GM21619 (cell line): ENCODE results near the gene NLGN3.
A peak's percentile ranks its signal among the peaks of the same experiment; 100 is the strongest.

Experiments used
- ATAC-seq: cut with Tn5 transposase; IDR thresholded peaks from one replicate; pipeline ENCODE4 v1.9.1; 2021; ENCODE audit not compliant: unreplicated experiment

The NLGN3 gene

DNA sequence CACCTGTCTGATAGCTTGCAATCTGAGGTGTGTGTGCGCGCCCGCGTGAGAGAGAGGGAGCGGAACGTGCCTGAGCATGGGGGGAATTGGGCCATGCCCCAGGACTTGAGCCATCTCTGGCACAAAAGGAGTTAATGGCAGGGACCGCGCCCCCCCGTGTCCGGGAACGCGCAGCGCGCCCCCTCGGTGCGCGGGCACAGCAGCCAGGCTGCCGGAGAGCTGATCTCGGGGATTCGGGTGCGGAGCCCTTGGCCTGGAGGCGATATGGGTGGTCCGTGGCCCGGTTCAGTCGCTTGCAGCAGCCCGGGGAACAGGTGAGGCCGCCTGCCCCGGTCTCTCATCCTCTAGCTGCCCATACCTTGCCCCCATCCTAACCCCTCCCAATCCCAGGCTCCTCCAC lies at the start of gene NLGN3:
TSS of gene NLGN3 (plus strand) at position 191 of the 400 bp plus-strand sequence. CDS start 2,909 bp downstream, outside the sequence.
- ATAC-seq: no peak

DNA sequence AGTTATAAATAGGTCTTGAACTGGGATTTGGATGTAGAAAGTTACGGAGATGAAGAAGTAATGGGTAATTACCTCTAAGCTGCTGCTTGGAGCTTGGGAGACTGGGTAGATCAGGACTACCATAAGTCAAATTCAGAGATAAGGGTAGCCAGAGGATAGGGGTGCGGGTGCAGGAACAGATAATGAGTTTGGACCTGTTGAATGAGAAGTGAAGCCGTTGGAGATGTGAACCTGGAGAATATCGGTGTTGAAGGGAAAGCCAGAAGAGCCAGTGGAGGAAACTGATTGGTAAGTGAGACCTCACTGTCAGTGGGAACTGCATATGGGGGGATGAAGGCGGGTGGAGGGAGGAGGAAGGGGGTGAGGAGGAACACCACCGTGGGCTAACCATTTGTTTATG lies 49.6 kb upstream of the NLGN3 start:
- no peak for ATAC-seq

DNA sequence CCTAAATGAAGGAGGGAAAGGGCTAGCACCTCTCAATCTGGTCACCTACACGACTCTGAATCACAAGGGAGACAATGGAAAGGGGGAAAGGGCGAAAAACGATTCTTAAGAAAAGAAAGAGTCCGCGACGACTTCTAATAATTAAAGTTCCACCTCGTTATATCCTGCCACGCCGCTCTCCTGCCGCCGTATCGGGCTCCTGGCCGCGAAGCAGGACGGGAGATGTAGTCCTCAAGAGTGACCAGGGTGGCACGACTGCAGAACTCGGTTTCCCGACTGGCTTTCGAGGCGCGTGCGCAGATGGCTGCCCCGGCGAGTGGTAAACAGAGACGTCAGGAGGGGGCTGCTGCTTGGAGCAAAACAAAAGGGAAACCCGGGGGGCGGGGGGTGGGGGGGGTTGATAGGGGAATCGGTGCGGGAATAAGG lies 49.1 kb upstream of the NLGN3 start, which contains the start of gene FOXO4:
TSS of gene FOXO4 (plus strand) at position 297 of the 426 bp plus-strand sequence. CDS start 678 bp downstream, outside the sequence.
- peak; percentile 92 for ATAC-seq

DNA sequence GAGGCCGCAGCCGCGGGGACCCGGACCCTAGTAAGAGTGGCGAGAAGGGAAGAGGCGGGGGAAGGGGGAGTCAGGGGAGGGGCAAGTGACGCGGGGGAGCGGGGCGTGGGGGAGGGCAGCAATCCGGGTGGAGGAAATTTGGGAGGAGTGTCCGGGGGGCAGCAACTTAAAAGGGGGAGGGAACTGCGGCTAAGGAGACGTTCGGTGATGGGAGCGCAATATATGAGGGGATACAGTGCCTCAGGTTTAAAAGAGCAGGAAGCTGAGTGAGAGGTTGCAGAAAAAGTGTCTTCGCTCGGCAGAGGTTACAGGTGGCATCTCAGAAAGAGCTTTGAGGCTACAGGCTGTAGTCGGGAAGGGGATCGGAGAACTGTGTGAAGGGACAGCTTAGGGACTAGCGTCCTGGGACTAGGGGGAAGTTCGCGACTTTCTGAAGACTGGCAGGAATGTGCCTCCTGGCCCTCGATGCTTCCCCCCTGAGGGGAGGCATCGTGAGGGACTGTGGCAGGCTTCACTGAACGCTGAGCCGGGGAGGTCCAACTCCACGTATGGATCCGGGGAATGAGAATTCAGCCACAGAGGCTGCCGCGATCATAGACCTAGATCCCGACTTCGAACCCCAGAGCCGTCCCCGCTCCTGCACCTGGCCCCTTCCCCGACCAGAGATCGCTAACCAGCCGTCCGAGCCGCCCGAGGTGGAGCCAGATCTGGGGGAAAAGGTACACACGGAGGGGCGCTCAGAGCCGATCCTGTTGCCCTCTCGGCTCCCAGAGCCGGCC lies 48.5 kb upstream of the NLGN3 start:
- no peak for ATAC-seq

DNA sequence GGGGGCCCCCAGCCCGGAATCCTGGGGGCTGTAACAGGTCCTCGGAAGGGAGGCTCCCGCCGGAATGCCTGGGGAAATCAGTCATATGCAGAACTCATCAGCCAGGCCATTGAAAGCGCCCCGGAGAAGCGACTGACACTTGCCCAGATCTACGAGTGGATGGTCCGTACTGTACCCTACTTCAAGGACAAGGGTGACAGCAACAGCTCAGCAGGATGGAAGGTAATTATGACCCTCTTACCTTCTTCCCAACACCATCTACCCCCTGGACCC lies 47.9 kb upstream of the NLGN3 start:
- ATAC-seq: no peak

DNA sequence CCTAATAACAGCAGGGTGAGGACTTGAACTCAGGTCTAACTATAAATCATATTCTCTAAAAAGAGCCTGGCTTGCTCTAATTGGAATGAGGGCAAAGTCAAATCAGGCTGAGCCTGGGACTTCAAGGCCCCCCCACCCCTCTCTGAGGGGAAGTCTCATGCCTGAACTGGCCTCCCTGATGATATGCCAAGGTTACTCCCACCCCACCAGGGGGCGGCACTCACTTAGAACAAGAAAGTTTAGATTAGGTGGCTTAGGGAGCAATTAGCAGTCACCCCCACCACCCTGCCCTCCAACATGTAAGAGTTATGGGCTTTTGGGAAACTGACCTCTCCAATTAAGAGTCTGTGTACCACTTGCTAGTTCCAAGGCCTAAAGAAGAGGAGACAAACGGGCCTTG lies 46.3 kb upstream of the NLGN3 start:
- peak; percentile 37 for ATAC-seq

DNA sequence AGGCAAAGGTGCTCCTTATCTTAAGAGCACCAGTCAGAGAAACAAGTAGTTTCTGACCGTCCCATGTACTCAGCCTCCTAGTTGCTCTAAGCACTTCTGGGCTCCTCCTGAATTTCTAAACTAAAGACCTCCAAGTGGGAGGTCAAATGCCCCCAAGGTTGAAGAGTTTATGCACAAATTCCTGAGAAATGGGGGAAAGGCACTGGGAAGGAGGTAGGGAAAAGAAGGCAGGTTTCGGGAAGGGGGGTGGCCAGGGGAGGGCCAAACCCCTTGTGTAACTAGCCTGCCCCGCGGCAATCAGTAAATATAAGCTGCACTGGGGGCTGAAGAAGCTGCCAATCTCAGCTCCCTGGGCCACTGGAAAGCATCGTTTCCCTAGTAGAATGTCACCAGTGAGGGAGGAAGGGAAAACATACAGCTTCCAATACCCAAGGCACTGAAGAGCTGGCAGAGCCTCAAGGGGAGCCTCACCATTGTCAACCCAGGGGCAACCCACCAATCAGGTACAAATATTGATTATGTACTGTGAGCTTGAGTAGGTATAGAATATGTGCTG lies 45.6 kb upstream of the NLGN3 start:
- no peak for ATAC-seq

DNA sequence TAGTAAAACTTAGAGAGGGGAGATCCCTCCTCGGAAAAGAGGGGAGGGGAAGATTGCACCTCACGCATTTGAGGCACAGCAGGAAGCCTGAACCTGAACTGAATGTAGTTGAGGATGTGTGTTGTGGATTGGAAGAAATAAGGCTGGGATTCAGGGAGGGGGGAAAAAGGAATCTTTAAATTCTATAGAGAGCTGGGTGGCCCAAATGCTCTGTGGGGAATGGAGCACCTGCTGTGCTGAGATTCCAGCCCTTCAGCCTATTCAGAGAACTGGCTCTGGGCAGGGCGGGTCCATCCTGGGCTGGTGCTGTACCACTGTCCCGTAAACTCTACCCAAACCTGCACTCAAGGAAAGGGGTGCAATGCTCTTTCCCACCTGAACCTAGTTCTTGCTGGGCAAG lies 44.9 kb upstream of the NLGN3 start:
- ATAC-seq: no peak

DNA sequence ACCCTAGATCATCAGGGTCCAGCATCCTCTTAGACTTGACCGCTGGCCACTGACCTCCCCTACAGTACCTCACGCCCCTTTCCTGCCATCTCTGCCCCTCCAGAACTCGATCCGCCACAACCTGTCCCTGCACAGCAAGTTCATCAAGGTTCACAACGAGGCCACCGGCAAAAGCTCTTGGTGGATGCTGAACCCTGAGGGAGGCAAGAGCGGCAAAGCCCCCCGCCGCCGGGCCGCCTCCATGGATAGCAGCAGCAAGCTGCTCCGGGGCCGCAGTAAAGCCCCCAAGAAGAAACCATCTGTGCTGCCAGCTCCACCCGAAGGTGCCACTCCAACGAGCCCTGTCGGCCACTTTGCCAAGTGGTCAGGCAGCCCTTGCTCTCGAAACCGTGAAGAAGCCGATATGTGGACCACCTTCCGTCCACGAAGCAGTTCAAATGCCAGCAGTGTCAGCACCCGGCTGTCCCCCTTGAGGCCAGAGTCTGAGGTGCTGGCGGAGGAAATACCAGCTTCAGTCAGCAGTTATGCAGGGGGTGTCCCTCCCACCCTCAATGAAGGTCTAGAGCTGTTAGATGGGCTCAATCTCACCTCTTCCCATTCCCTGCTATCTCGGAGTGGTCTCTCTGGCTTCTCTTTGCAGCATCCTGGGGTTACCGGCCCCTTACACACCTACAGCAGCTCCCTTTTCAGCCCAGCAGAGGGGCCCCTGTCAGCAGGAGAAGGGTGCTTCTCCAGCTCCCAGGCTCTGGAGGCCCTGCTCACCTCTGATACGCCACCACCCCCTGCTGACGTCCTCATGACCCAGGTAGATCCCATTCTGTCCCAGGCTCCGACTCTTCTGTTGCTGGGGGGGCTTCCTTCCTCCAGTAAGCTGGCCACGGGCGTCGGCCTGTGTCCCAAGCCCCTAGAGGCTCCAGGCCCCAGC lies 43.8 kb upstream of the NLGN3 start:
- ATAC-seq: no peak

DNA sequence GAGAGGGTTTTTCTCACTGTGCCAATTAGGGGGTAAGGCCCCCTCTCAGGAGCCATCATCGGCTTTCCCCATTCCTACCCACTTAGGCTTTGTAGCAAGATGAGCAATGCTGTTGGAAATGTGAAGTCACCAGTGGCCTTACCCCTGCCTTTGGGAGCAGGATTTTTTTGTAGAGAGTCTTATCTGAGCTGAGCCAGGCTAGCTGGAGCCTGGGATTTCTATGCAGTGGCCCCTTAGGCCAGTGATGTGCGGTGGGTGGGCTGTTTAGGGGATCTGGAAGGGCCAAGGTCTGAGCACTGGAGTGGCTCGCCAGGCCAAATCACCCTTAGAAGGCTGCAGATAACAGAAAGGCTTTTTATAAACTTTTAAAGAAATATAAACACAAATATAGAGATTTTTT lies 42.3 kb upstream of the NLGN3 start:
- ATAC-seq: no peak

DNA sequence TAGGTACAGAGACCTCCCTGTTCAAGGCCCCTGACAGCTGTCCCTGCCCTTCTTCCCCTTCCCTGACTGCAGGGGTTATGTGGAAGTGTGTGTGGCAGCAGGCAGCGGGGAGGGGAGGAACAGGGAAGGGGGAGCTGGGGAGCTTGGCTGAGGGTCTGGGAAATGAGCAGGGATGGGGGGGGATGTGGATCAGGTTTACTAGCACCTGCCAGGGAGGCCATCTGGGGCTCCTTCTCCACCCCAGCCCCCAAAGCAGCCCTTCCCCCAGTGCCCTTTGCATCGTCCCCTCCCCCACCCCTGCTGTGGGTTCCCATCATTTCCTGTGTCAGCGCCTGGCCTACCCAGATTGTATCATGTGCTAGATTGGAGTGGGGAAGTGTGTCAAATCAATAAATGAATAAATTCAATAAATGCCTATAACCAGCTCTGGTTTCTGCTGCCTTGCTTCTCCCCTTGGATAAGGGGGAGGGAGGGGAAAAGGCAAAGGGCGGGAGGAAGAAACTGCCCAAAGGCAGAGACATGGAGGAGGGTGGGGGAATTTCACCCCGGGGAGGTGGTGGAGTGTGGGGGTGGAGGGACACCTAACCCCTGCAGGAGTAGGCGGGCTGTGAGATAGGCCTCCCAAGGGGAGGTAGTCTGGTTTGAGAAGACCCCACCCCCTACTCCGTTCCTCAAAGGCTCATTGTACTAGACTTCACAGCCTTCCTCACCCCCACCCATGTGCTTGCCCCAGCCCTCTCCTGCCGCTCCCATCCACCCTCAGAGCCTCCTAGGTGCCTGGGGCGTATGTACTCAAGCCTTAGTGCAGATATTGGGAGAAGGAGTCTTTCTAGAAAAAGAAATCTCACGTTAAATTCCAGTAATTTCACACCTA lies 41.3 kb upstream of the NLGN3 start:
- ATAC-seq: no peak

DNA sequence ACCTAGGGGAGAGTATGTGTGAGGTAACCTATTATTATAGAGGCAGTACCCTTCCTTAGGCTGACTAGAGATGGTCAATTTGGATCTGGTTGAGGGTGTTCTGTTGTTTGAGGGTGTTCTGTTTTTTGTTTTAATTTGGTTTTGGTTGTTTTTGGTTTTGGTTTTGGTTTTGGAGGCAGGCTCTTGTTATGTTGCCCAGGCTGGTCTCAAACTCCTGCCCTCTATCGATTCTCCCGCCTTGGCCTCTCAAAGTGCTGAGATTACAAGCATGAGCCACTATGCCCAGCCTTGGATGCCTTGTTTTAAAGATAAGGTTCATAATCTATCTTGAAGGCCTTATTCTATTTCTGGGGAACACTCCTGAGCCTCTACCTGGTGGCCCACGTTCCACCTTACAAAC lies 39.0 kb upstream of the NLGN3 start:
- ATAC-seq: no peak

DNA sequence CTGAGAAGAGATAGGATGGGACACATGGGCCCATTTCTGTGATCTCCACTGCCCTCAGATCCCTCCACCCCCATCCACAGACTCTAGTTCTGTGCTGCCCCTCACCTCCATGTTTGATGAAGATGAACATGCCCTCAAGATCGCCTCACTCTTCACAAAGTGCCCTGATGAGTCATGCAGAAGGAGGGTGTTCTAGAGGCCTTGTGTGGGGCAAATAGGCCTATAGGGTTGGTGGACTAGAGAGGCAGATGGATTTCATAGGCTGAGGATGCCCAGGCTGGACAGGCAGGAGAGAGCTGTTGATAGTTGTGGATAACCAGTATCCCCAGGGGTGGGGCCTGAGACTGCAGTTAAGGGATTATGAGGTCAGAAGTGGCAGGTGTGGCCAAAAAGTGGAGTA lies 38.2 kb upstream of the NLGN3 start, which contains the start of gene CXorf65:
TSS of gene CXorf65 (minus strand) at position 314 of the 400 bp plus-strand sequence. CDS start at position 130, 184 bp downstream.
- ATAC-seq: no peak

DNA sequence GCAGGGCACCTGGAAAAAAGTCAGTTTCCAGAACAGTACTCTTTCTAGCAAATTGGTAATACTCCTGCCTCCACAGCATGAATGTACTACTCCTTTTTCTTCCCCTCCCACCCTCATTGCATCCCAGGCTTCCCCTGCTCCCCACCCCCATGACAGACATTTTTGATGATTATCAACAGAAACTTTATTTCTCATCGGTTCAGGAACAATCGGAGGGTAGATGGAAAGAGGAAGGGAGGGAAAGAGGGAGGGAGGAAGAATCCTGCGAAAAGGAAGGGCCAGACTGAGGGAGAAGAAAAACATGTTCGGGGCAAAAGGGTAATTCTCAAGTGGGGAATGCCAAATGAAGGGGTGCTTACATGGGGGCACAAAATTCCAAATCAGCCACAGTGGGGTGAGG lies 37.4 kb upstream of the NLGN3 start:
- ATAC-seq: no peak

DNA sequence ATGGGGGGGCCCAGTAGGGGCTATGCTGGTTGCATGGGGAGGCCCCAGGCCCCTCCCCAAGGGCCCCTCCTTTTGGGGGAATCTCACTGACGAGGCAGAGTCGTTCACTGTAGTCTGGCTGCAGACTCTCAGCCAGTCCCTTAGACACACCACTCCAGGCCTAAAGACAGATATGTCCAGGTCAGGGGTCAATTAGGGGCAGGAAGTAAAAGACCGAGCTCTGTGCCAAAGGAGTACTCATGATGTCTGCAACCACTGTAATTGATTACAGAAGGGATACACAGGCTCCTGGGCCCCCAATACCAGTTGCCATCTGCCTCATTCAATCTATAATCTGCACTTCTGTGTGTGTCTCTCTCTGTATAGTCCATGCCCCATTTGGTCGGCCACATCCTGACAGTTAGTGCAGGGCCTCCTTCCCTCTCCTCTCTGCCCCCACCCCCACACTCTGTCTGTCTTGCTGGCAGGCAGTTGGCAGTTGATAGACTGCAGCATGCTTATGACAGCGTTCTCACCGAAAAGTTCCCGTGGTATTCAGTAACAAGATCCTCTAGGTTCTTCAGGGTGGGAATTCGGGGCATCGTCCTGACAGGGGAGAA lies 36.8 kb upstream of the NLGN3 start:
- ATAC-seq: no peak

DNA sequence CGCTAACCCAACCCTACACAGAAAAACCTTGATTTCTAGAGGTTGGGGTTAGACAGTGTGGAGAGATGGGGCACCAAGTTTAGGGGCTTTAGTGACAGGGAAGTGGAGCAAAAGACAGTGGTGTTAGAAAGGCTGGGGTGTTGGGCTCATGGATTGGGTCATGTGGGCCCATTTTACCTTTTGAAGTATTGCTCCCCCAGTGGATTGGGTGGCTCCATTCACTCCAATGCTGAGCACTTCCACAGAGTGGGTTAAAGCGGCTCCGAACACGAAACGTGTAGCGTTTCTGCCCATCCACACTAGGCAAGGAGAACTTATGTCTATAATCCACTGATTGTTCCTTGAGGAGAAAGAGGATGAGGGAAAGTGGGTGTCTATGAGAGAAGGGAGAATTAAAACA lies 35.6 kb upstream of the NLGN3 start:
- ATAC-seq: no peak

DNA sequence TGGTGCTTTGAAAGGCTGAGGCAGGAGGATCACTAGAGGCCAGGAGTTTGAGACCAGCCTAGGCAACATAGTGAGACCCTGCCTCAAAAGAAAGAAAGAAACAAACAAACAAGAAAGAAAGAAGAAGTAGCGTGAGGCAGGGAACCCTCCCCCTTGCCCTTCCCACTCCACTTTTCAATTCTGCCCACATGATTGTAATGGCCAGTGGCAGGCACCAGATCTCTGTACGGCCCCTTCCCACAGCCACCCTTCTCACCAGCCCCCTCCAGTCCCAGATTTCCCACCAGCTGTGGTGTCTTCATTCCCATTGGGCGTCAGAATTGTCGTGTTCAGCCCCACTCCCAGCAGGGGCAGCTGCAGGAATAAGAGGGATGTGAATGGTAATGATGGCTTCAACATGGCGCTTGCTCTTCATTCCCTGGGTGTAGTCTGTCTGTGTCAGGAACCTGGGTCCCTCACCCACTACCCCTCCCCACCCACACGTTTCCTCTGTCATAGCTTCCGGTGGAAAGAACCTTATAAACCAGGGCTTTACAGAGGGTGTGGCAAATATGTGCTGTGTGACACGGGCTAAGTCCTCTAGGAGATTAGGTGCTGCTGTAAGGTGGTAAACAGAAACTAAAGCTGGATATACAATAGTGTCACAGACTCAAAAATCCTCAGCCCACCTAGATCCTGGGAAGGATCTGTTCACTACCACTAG lies 33.3 kb upstream of the NLGN3 start, which contains the start of gene IL2RG:
TSS of gene IL2RG (minus strand) at position 437 of the 703 bp plus-strand sequence. CDS start at position 399, 38 bp downstream.
- ATAC-seq: peak; percentile 93

DNA sequence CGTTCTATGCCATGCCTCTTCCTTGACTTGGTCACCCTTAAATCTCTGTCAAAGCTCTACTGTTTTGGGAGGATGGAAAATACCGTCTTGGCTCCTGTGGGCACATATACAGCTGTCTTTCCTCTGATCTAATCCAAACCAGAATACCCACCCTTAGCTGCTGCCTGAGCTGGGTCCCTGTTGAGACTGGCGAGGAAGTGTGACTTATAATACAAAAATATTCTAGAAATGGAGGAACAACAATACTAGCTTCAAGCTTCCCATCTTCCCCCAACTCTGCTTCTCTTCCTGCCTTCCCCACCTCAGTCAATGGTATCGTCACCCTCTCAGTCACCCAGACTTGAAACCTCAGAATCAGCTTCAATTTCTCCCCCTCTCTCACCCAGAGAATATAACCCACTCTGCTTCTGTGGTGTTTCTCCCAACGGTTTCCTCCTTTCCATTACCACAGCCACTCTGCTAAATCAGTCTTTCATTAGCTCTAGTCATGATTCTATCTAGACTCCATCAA lies 32.7 kb upstream of the NLGN3 start:
- peak; percentile 16 for ATAC-seq

DNA sequence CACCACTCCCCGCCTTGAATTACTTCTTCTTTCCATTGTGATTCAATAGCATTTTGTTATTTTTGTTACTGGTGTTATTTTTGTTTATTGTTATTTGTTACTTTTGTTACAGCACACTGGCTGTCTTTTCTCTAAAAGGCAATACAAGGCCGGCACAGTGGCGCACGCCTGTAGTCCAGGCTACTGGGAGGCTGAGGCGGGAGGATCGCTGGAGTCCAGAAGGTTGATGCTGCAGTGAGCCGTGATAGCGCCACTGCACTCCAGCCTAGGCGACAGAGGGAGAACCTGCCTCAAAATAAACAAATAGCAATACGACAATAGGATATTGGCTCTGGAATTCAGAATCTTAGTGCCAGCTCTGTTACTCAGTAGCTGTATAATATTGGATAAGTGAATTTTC lies 27.3 kb upstream of the NLGN3 start:
- no peak for ATAC-seq
